ENCODE results near the gene NAB2. TPM values are rescaled to one million over a fixed set of nuclear protein-coding genes. Genes with fewer than 3 reads are reported as not detected.
A peak's percentile ranks its signal among the peaks of the same experiment; 100 is the strongest.

The NAB2 gene
- total RNA-seq, 4 donors from 2014 or later: 21.6 to 41.5 (median 35.1) TPM

DNA sequence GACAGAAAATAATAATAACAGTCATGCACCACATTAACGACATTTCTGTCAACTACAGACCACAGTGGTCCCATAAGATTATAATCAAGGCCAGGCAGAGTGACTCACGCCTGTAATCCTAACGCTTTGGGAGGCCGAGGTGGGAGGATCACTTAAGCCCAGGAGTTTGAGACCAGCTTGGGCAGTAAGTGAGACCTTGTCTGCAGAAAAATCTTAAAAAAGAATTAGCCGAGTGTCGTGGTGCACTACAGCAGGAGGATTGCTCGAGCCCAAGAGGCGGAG is 8.6 kb downstream of the NAB2 start:
- DNase-seq (ENCODE audit: extremely low spot score): no peak
- intact Hi-C loops (cut with DNase I): loop anchor here (10.0 kb wide), 1 partner anchor 463 kb away; the partner anchor contains the start of gene BAZ2A
- Histone ChIP-seq H3K4me3 (no peak overlapping the region), H3K36me3 (peaks cover 56 to 93% (median 81%) of the 10 kb centered on the region in 4 donors), H3K4me1 (peaks cover 18 to 46% (median 33%) of the 10 kb centered on the region in 4 donors), H3K27me3 (no peaks in the 10 kb centered on the region), H3K9me3 (no peaks in the 10 kb centered on the region), H3K27ac (replicated peaks in 1 of 4) (no peak overlapping the region)
- TF ChIP-seq, protein P1, sequence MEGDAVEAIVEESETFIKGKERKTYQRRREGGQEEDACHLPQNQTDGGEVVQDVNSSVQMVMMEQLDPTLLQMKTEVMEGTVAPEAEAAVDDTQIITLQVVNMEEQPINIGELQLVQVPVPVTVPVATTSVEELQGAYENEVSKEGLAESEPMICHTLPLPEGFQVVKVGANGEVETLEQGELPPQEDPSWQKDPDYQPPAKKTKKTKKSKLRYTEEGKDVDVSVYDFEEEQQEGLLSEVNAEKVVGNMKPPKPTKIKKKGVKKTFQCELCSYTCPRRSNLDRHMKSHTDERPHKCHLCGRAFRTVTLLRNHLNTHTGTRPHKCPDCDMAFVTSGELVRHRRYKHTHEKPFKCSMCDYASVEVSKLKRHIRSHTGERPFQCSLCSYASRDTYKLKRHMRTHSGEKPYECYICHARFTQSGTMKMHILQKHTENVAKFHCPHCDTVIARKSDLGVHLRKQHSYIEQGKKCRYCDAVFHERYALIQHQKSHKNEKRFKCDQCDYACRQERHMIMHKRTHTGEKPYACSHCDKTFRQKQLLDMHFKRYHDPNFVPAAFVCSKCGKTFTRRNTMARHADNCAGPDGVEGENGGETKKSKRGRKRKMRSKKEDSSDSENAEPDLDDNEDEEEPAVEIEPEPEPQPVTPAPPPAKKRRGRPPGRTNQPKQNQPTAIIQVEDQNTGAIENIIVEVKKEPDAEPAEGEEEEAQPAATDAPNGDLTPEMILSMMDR (IDR thresholded peaks at IDR 0.05): no peak
- no peak for TF ChIP-seq POLR2AphosphoS5 (IDR thresholded peaks at IDR 0.05)
- no peak for TF ChIP-seq EP300 (IDR thresholded peaks at IDR 0.05)
- TF ChIP-seq POLR2A (IDR thresholded peaks at IDR 0.05; ENCODE audit: low read depth): no peak
- 88% methylated on average over 8 of the region's 8 CpGs for WGBS

GRCh38 chr12:57098546-57098945 is 9.6 kb downstream of the NAB2 start:
- Histone ChIP-seq H3K27ac (replicated peaks in 1 of 4) (peak overlapping the region in 3 of 4 donors; percentile 5 to 25 (median 14)), H3K27me3 (no peaks in the 10 kb centered on the region), H3K4me1 (peaks cover 8 to 35% (median 25%) of the 10 kb centered on the region in 4 donors), H3K9me3 (no peaks in the 10 kb centered on the region), H3K4me3 (no peak overlapping the region), H3K36me3 (peaks cover 56 to 90% (median 74%) of the 10 kb centered on the region in 4 donors)
- intact Hi-C loops (cut with DNase I): loop anchor here (10.0 kb wide), 1 partner anchor 464 kb away; the partner anchor contains the start of gene BAZ2A
- TF ChIP-seq EP300 (IDR thresholded peaks at IDR 0.05) (no peak), POLR2AphosphoS5 (IDR thresholded peaks at IDR 0.05) (no peak), POLR2A (IDR thresholded peaks at IDR 0.05; ENCODE audit: low read depth) (no peak)
- TF ChIP-seq, protein P1 (IDR thresholded peaks at IDR 0.05): no peak
- WGBS: 62% methylated on average over 1 of the region's 1 CpG
- no peak for DNase-seq (ENCODE audit: extremely low spot score)

- 66% methylated on average over 9 of the region's 11 CpGs for WGBS
- intact Hi-C loops (cut with DNase I): loop anchor here (10.0 kb wide), 1 partner anchor 464 kb away; the partner anchor contains the start of gene BAZ2A
These were observed 10.3 kb downstream of the NAB2 start for GRCh38 chr12:57099047-57099714.

GRCh38 chr12:57099766-57100165 is 10.9 kb downstream of the NAB2 start:
- Histone ChIP-seq H3K4me1 (peaks cover 0 to 23% (median 13%) of the 10 kb centered on the region in 4 donors), H3K27ac (replicated peaks in 1 of 4) (peak overlapping the region in 1 of 4 donors; percentile 14), H3K4me3 (no peak overlapping the region), H3K27me3 (no peaks in the 10 kb centered on the region), H3K9me3 (no peaks in the 10 kb centered on the region), H3K36me3 (peaks cover 62 to 95% (median 79%) of the 10 kb centered on the region in 4 donors)
- DNase-seq (ENCODE audit: extremely low spot score): no peak
- intact Hi-C loops (cut with DNase I): loop anchor here (10.0 kb wide), 1 partner anchor 465 kb away; the partner anchor contains the start of gene BAZ2A
- 62% methylated on average over 12 of the region's 12 CpGs for WGBS
- TF ChIP-seq, protein P1 (IDR thresholded peaks at IDR 0.05): no peak
- TF ChIP-seq EP300 (IDR thresholded peaks at IDR 0.05) (no peak), POLR2AphosphoS5 (IDR thresholded peaks at IDR 0.05) (no peak), POLR2A (IDR thresholded peaks at IDR 0.05; ENCODE audit: low read depth) (no peak)

More at GRCh38 chr12:57099047-57099714, 10.3 kb downstream of the NAB2 start:
- TF ChIP-seq POLR2AphosphoS5 (IDR thresholded peaks at IDR 0.05) (no peak), POLR2A (IDR thresholded peaks at IDR 0.05; ENCODE audit: low read depth) (no peak), EP300 (IDR thresholded peaks at IDR 0.05) (no peak)
- TF ChIP-seq, protein P1 (IDR thresholded peaks at IDR 0.05): no peak
- no peak for DNase-seq (ENCODE audit: extremely low spot score)
- Histone ChIP-seq H3K36me3 (peaks cover 59 to 94% (median 79%) of the 10 kb centered on the region in 4 donors), H3K4me3 (no peak overlapping the region), H3K27me3 (no peaks in the 10 kb centered on the region), H3K4me1 (peaks cover 2 to 29% (median 19%) of the 10 kb centered on the region in 4 donors), H3K27ac (replicated peaks in 1 of 4) (peak overlapping the region; percentile 5 to 25 (median 18)), H3K9me3 (no peaks in the 10 kb centered on the region)
